Fibroblast of skin of abdomen (primary cell): ENCODE data around the gene POLE.
"Not testable (repeated sequence)": the region's sequence is repeated elsewhere in the genome, so short reads cannot be mapped to it uniquely, and the experiment has no call there.

Experiments used
- DNase-seq: peaks from one replicate; pipeline ENCODE4 v3.0.0-alpha.2; 2013

The POLE gene

DNA sequence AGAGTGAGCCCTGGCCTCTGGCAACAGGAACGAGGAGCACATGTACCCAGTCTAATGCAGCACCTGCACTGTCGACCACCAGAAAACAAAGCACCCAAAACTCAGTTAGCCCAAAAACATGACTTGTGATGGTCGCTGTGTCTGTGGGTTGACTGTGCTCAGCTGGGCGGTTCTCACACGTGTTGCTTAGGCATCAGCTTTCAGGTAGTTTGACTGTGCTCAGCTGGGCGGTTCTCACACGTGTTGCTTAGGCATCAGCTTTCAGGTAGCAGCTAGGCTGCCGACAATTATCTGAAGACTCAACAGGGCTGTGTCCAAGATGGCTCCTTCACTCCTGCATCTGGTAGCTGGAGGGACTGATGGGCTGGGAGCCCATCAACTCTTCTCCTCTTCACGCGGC, 75.5 kb downstream of the POLE start:
- DNase-seq: no peak

DNA sequence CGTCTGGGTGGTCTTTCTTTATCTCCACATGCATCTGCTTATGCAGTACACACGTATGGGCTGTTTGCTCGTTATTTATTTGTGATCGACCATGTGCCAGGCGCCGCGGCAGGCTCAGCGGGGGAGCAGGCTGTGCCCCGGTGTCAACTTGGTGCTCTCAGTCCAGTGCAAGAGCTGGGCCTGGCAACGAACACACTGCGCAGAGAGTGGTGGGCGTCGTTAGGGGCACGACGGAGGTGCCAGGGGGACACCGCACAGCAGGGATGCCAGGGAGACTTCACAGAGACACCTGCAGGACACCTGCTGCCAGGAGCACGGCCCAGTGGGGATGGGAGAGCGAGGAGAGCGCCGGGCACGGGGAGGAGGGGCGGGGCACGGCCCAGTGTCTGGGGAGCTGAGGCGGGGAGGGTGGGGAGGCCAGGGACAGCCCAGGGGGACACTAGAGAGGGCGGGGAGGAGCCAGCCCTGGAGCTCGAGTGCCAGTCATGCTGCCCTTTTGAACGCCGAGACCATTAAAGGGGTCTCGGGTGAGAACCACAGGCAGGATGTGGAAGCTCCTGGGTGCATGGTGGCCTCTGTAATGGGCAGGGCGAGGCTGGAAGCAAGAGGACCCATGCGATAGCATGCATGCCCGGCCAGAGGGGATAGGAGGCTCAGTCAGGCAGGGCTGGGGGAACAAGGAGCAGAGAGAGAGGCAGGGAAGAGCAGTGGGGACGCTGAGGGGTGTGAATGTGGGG, 76.1 kb downstream of the POLE start:
- DNase-seq: no peak

DNA sequence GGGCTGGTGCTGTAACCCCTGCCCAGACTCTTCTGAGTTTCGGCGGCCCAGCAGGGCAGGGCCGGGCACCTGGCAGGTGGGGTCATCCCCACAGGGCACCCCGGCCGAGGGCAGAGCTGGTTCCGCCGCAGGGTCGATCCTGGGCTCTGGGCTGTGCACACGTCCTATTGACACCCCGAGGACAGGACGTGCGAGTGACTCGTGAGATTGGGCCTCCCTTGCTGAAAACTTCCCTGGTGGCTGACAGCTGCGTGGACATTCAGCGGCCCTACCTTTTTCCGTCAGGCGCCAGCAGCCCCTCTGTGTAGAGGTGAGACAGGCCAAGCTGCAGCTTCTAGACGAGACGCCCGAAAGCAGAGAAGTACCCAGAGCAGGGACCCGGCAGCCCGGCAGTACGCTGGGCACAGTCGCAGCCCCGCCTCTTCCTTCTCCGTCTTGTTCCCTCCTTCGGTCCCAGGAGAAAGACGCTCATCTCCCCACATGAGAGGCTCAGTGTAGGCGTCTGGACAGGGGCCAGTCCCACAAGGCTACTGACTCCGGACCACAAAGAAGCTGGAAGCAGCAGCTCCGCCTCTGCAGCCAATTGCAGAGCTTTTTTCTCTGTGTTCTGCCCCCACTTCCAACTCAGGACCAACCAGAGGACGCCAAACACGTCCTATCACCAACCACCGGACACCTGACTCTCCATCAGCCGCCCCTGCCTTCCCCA, 76.9 kb downstream of the POLE start, which contains the start of gene LRCOL1:
TSS of gene LRCOL1 (minus strand) at position 532 of the 709 bp plus-strand sequence. CDS start 4,331 bp downstream, outside the sequence.
- peak; percentile 79 for DNase-seq

DNA sequence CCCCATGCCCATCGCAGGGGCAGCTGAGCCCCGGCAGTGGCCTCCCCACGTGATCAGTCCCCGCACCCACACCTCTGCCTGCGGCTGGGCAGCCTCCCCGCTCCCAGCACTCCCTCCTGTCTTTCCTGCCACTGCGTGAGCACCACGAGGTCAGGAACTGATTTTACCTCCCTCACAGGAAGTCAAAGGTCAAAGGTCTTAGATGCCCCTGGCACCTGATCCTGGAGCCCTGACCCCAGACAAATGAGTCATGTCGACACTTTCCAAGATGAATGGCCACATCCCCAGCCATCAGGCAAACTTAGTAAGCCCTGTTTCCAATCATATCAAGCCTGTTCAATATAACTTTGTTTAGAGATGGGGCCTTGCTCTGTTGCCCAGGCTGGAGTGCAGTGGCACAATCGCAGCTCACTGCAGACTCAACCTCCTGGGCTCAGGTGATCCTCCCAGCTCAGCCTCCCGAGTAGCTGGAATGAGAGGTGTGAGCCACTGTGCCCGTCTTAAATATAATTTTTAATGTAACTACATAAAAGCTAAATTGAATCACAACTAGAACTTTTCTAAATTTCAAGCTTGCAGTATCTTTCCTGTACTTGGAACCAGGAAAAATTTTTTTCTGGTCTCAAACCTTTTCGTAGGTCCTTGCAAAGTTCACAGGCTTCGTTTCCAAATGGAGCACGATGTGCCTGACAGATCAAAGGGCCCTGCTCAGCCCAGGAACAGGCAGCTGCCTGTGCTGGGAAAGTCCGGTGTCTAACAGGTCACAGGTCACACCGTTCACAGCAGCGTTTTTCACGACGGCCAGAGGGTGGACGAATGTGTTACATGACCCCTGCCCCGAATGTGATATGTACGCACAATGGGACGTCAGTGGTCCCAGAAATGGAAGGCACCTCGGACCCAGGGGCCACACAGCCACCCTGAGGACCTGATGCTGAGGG, 78.6 kb downstream of the POLE start:
- DNase-seq: no peak

DNA sequence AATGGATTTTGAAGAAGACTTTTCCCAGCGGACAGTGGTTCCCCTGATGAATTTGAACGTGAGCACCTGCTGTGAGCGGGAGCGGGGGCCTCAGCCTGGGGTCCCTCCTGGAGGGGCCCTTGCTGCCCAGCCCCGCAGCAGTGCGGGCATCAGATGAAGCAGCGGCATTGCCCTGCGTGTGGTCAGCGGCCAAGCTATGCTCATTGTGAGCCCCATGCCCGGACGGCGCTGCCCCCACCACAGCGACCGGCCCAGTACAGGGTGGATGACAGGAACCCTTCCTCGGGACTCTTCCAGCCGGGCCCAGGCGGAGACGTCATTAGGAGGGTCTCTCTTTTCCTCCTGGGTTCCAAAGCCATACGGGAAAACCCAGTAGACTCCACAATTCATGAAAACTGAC, 80.2 kb downstream of the POLE start:
- no peak for DNase-seq

DNA sequence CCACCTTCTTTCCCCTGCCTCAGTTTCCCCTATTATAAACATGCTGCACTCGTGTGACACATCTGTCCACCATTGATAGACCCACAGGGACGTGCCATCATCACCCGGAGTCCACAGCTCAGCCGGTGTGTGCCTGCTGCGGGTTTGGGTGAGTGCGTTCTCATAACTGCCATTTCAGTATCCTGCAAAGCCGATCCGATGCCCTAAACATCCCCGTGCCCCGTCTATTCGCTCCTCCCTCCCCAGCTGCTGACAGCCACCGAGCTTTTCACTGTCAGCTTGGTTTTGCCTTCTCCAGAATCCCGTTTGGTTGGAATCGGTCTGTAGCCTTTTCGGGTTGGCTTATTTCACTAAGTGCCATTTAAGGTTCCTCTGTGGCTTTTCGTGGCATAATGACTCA, 80.7 kb downstream of the POLE start:
- no peak for DNase-seq

DNA sequence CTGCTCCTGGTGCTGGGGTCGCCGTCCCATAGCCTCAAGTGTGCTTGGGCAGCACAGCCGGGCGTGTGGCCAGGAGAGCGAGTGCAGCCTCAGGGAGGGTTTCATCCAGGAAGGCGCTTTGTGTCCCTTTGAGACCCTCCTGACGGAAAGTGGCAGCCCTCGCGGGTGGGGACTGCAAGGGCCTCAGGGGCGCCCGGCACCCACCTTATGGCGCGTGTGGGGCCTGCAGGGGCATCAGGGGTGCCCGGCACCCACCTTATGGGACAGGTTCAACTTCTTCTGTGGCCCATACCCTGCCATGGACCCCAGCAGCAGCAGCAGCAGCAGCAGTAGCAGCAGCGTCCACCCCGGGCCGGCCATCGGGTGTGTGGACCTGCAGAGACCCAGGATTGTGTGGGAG, 81.2 kb downstream of the POLE start:
- no peak for DNase-seq

DNA sequence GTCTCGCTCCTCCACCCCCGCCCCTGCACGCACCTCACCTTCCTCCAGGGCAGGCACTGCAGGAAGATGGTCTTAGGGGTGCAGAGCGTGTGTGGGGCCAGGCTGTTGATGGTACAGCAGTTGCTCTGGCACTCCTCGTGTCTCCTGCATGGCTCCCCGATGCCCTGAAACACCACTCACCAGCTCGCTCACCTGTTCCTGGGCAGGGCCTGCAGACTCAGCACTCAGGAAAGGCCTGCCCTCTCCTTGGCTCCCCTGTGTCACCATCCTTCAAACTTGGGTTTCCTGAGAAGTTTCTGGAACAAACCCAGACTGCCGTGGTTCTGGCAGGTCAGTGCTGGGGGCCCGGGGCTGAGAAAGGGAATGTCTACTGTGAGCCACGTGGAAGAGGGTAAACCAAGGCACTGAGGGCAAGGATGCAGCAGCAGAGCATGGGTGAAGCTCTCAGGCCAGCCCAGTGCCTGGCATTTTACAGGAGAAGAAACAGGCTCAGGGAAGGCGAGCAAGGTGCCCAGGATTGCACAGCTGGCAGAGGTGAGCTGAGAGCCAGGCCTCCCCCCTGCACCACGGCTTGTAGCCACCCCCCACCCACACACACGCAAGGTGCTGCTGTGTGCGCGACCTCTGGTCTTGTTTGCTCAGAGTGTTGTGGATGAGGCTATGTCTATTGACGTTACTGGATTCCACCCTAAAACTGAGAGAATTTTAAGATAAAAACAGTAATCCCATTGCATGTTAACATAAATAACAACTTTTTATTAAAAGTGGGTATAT, 82.3 kb downstream of the POLE start:
- DNase-seq: no peak

DNA sequence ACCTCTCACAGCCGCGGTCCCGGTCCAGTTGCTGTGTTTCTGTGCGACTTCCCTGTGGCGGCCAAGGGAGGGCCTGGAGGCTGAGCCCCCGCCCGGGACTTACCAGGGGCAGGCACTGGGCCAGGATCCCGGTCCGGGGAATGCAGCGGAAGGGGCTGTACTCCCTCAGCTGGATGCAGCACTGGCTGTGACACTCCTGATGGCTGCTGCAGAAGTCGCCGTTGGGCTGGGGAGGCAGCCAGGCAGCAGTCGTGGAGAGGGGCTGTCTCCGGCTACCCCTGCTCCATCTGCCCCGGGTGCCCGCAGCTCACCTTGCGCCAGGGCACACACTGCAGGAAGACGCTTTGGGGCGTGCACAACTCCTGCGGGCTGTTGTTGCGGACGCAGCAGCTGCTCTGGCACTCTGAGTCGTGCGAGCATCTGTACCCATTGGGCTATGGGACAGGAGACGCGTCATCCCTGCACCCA, 83.0 kb downstream of the POLE start:
- no peak for DNase-seq

DNA sequence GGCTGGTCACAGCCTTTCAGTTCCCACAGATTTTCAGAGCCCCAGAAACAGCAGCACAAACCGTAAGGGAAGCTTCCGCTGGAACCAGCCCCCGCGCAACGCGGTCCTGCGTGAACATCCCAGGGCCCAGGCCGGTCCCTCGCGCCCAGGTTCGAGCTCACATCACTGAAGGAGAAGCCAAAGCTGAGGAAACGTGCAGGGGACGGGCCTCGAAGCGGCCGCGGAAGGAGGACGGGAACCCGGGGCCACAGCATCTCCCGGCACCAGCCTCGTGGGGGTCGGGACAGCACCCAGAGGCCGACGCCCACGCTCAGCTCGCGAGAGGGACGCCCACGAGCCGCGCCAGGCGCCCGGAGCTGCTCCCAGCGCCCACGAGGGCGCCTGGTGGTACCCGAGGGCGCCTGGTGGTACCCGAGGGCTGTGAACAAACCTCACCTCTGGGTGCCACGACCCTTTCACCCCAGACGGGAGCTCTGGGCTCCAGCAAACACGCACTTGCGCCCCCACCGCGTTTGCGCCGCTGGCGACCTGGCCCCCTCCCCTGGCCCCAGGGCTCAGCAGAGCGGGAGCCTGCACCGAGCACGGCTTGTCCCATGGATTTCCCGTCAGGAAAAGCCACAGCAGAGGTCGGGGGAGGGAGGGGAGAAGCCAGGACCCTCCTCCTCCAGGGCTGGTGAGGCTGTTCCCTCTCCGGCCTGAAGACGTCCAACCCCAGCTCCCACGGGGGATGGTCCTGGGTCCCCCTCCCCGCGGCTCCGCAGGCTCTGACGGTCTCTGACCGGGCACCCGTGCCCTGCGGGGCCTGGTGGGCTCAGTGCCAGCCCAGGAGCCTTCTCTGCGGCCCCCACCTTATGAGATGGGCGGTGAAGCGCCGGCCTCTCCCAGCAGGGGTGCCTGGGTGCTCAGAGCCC, 83.6 kb downstream of the POLE start:
- no peak for DNase-seq

DNA sequence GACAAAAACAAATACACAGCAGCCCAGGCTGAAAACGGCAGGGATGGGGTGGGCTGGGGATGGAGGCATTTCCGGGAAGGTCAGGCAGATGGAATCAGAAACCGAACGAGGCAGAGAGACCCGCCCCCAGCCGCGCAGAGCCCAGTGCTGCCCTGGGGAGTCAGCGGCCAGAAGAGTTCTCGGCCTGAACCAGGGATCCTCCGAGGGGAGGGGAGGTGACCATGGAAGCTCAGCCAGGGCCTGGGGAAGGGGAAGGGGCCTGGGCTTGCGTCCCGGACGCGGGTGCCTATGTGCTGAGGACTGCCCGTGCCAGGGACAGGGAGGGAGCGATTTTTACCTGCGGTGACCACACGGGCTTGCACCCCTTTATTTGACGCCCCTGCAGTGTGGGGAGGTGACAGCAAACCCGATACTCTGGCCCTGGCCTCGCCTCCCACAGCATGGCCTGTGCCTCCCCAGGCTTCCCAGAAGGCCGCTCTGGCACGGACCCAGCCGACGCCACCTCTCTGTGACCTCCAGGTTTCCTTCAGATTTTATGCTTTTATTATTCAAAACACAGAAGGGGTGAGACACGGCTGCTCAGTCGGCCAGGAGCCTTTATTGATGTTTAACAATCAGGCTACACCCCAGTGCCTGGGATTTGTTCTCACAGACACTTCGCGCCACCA, 84.4 kb downstream of the POLE start:
- DNase-seq: no peak

DNA sequence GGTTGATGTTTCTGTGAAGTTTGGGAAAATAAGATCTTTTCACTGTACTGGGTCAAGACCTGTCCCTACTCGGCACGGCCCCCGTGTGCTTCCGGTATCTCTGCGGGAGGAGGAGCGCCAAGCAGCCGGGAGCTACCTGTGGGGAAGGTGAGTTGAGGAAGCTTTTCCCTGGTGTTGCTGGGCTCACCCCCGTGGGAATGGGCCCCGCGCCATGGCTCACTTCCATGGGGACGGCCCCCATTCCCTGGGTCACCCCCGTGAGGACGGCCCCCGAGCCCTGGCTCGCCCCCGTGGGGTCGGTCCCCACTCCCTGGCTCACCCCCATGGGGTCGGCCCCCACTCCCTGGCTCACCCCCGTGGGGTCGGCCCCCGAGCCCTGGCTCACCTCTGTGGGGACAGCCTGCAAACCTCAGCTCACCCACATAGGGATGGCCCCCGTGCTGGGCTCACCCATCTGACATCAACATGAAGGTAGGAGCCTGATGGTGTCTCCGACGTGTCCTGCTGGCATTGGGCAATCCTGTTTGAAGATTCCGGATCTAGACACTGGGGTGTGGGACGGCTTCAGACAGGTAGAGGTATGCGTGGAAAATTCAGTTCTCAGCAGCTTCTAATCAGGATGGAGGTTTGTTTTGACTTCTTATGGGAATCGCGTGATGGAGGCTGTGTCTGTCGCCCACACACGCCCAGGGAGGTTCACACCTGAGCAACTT, 85.8 kb downstream of the POLE start:
- DNase-seq: no peak

DNA sequence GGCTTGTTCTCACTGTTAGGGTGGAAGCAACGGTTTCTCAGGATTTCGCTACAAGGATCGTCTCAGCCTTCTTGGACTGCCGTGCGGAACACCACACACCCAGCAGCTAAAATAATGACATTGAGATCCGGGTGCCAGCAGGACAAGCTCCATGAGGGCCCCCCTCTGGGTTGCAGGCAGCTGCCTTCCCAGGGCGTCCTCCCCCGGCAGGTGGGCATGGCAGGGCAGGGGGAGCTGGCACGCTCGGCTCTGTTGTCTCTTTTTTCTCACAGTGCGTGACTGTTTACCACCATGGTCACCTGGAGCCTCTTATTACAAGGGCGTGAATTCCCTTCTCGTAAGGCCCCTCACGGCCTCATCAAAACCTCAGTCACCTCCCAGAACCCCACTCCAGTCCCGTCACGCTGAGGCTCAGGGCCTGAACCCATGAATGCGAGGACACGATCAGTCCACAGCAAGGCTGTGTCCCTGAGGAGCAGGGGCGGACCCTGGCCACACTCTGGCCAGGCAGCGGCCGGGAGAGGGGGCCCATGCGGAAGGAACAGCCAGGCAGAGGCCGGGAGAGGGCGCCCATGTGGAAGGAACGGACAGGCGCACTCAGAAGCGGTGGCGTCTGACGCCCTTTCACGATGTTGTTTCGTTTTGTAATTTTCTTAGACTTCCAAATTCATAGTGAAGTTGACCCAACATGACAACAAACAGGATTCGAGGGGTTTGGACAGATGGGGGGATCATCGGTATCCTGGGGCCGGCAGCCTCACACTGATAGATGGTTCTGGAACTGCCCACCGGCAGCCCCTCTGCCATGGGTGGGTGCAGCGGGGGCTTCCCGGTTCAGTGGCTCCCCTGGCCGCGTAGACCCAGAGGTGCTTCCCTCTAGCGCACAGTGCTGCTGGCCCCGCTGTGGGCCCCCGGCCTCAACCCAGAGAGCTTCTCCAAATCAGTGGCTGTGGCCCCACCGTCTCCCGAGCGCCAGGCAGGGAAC, 86.8 kb downstream of the POLE start:
- peak; percentile 68 for DNase-seq

DNA sequence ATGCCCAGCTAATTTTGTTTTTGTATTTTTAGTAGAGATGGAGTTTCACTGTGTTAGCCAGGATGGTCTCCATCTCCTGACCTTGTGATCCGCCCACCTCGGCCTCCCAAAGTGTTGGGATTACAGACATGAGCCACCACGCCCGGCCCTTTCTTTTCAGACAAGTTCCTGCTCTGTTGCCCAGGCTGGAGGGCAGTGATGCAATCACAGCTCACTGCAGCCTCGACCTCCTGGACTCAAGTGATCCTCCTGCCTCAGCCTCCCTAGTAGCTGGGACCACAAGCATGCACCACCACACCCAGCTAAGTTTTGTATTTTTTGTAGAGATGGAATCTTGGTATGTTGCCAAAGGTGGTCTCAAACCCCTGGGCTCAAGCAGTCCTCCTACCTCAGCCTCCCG, 87.6 kb downstream of the POLE start:
- DNase-seq: not testable (repeated sequence)

DNA sequence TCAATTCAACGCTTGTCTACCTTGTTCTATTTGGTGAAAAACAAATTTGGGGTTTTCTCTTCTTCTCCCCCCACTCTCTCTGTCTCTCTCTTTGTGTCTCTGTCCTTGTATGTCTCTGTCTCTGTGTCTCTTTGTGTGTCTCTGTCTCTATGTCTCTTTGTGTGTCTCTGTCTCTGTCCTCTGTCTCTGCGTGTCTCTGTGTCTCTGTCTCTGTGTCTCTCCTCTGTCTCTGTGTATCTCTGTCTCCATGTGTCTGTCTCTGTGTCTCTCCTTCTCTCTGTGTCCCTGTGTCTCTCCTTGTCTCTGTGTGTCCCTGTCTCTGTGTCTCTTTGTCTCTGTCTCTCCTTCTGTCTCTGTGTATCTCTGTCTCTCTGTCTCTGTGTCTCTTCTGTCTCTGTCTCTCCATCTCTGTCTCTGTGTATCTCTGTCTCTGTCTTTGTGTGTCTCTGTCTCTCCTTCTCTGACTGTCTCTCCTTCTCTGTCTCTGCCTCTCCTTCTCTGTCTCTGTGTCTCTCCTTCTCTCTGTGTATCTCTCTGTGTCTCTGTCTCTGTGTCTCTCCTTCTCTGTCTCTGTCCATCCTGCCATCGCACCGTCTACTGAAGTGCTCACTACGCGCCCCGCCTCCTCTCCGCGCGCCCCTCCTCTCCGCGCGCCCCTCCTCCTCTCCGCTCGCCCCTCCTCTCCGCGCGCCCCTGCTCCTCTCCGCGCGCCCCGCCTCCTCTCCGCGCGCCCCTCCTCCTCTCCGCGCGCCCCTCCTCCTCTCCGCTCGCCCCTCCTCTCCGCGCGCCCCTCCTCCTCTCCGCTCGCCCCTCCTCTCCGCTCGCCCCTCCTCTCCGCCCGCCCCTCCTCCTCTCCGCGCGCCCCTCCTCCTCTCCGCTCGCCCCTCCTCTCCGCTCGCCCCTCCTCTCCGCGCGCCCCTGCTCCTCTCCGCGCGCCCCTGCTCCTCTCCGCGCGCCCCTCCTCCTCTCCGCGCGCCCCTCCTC, 89.5 kb downstream of the POLE start:
- peak; percentile 67 for DNase-seq

DNA sequence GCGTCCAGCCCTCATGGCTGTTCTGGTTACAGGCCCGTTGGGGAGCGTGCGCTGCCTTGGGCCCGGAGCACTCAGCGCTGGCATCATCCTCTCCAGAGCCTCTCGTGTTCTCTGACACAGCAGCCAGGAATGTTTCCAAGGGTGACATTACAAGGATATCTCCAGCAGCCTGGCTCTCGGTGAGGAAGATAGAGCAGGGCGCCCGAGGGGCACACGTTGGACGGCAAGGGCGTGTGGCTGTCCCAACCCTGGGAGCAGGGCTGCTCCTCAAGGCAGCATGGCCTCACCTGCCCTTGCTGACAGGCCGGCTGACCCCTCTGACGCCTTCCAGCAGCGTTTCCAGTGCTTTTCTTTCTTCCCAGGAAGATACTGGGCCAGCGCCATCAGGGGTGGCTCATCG, 91.1 kb downstream of the POLE start:
- DNase-seq: peak; percentile 55

DNA sequence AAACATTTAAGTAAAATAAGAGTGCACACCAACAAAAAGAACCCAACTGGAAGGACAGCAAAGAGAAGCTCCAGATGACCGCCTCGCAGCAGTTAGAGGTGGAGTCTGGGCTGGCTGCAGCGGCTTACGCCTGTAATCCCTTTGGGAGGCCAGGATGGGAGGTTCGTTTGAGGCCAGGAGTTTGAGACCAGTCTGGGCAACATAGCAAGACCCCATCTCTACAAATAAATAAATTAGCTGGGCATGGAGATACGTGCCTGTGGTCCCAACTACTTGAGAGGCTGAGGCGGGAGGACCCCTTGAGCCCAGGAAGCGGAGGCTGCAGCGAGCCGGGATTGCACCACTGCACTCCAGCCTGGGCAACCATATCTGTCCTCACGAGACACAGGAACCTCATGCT, 92.0 kb downstream of the POLE start:
- no peak for DNase-seq
